Stimulated activated effector memory CD8-positive, alpha-beta T cell treated with anti-CD3 and anti-CD28 coated beads, Interleukin-12 subunit alpha, Interleukin-12 subunit beta, amount 100 ng/mL, for 72 hours (primary cell): ENCODE results near the gene SPDYE4.

Source experiments
- ATAC-seq: fragments of 150-1000 bp; cut with Tn5 transposase; 2 replicates; pipeline ENCODE4 v1.10.0; 2021
- DNase-seq, 2 donors: peaks; one replicate each; pipeline ENCODE4 v3.0.0; 2021 to 2022; ENCODE audit warnings: low spot score in 2 of 2
- H3K27ac Mint-ChIP-seq: one replicate; pipeline ENCODE4 v1.8.0; 2022; ENCODE audit warnings: mild to moderate bottlenecking, mixed read lengths
- H3K36me3 Mint-ChIP-seq: one replicate; pipeline ENCODE4 v1.8.0; 2022; ENCODE audit warnings: mild to moderate bottlenecking, mixed read lengths
- H3K4me1 Mint-ChIP-seq: one replicate; pipeline ENCODE4 v1.8.0; 2022; ENCODE audit warnings: mixed read lengths
- H3K4me3 Mint-ChIP-seq: one replicate; pipeline ENCODE4 v1.8.0; 2022; ENCODE audit warnings: mild to moderate bottlenecking, mixed read lengths
- H3K9me3 Mint-ChIP-seq: one replicate; pipeline ENCODE4 v1.8.0; 2022; ENCODE audit warnings: mixed read lengths

Gene SPDYE4

GRCh38 chr17:8735336-8735939 lies 22.9 kb downstream of the SPDYE4 start:
- ATAC-seq, result no peak
- H3K36me3 Mint-ChIP-seq, result no peaks in the 10 kb centered on the region
- H3K27ac Mint-ChIP-seq, result peak overlapping the region; percentile 48
- peaks cover 16% of the 10 kb centered on the region for H3K4me1 Mint-ChIP-seq
- no peak overlapping the region for H3K4me3 Mint-ChIP-seq
- H3K9me3 Mint-ChIP-seq, result no peaks in the 10 kb centered on the region
- no peak for DNase-seq

- ATAC-seq, result no peak
- no peaks in the 10 kb centered on the region for H3K9me3 Mint-ChIP-seq
- no peak overlapping the region for H3K4me3 Mint-ChIP-seq
- peaks cover 10% of the 10 kb centered on the region for H3K4me1 Mint-ChIP-seq
- no peaks in the 10 kb centered on the region for H3K36me3 Mint-ChIP-seq
- H3K27ac Mint-ChIP-seq, result no peak overlapping the region
- DNase-seq, result no peak
These were observed 23.5 kb downstream of the SPDYE4 start for GRCh38 chr17:8734876-8735275.

GRCh38 chr17:8732406-8733085 lies 25.8 kb downstream of the SPDYE4 start:
- DNase-seq (no peak), ATAC-seq (no peak)
- Mint-ChIP-seq H3K4me1 (no peaks in the 10 kb centered on the region), H3K27ac (no peak overlapping the region), H3K9me3 (no peaks in the 10 kb centered on the region), H3K4me3 (no peak overlapping the region), H3K36me3 (no peaks in the 10 kb centered on the region)

- H3K27ac Mint-ChIP-seq, result no peak overlapping the region
- H3K4me1 Mint-ChIP-seq, result no peaks in the 10 kb centered on the region
- H3K9me3 Mint-ChIP-seq, result no peaks in the 10 kb centered on the region
- no peak for DNase-seq
- no peaks in the 10 kb centered on the region for H3K36me3 Mint-ChIP-seq
- ATAC-seq, result no peak
- H3K4me3 Mint-ChIP-seq, result no peak overlapping the region
These were observed 28.5 kb downstream of the SPDYE4 start for GRCh38 chr17:8729860-8730259.

- no peak for ATAC-seq
- no peaks in the 10 kb centered on the region for H3K36me3 Mint-ChIP-seq
- no peak for DNase-seq
- H3K4me3 Mint-ChIP-seq, result no peak overlapping the region
- H3K27ac Mint-ChIP-seq, result no peak overlapping the region
- H3K9me3 Mint-ChIP-seq, result no peaks in the 10 kb centered on the region
- H3K4me1 Mint-ChIP-seq, result no peaks in the 10 kb centered on the region
These were observed 28.9 kb downstream of the SPDYE4 start for GRCh38 chr17:8729421-8729820.

GRCh38 chr17:8728971-8729370 lies 29.4 kb downstream of the SPDYE4 start:
- ATAC-seq (no peak), DNase-seq (no peak)
- Mint-ChIP-seq H3K9me3 (no peaks in the 10 kb centered on the region), H3K4me1 (no peaks in the 10 kb centered on the region), H3K27ac (no peak overlapping the region), H3K4me3 (no peak overlapping the region), H3K36me3 (no peaks in the 10 kb centered on the region)

- DNase-seq, result no peak
- no peak for ATAC-seq
- Mint-ChIP-seq H3K27ac (no peak overlapping the region), H3K4me3 (no peak overlapping the region), H3K9me3 (no peaks in the 10 kb centered on the region), H3K4me1 (no peaks in the 10 kb centered on the region), H3K36me3 (no peaks in the 10 kb centered on the region)
These were observed 30.0 kb downstream of the SPDYE4 start for GRCh38 chr17:8728251-8728938.

GRCh38 chr17:8726941-8727555 lies 31.3 kb downstream of the SPDYE4 start:
- H3K4me3 Mint-ChIP-seq, result no peak overlapping the region
- H3K9me3 Mint-ChIP-seq, result no peaks in the 10 kb centered on the region
- no peak overlapping the region for H3K27ac Mint-ChIP-seq
- no peaks in the 10 kb centered on the region for H3K36me3 Mint-ChIP-seq
- DNase-seq (no peak), ATAC-seq (no peak)
- H3K4me1 Mint-ChIP-seq, result no peaks in the 10 kb centered on the region

GRCh38 chr17:8725881-8726876 lies 32.2 kb downstream of the SPDYE4 start:
- H3K4me1 Mint-ChIP-seq, result no peaks in the 10 kb centered on the region
- DNase-seq (no peak), ATAC-seq (no peak)
- no peaks in the 10 kb centered on the region for H3K9me3 Mint-ChIP-seq
- H3K27ac Mint-ChIP-seq, result no peak overlapping the region
- no peaks in the 10 kb centered on the region for H3K36me3 Mint-ChIP-seq
- H3K4me3 Mint-ChIP-seq, result no peak overlapping the region

- Mint-ChIP-seq H3K27ac (no peak overlapping the region), H3K36me3 (no peaks in the 10 kb centered on the region)
- no peak for DNase-seq
These were observed 33.9 kb downstream of the SPDYE4 start for GRCh38 chr17:8724451-8724850.

GRCh38 chr17:8720596-8720995 lies 37.8 kb downstream of the SPDYE4 start:
- DNase-seq, result no peak
- ATAC-seq, result no peak
- no peaks in the 10 kb centered on the region for H3K36me3 Mint-ChIP-seq
- H3K4me3 Mint-ChIP-seq, result no peak overlapping the region
- no peak overlapping the region for H3K27ac Mint-ChIP-seq
- no peaks in the 10 kb centered on the region for H3K9me3 Mint-ChIP-seq
- H3K4me1 Mint-ChIP-seq, result no peaks in the 10 kb centered on the region

More at GRCh38 chr17:8724451-8724850, 33.9 kb downstream of the SPDYE4 start:
- ATAC-seq, result no peak
- H3K9me3 Mint-ChIP-seq, result no peaks in the 10 kb centered on the region
- no peaks in the 10 kb centered on the region for H3K4me1 Mint-ChIP-seq
- H3K4me3 Mint-ChIP-seq, result no peak overlapping the region

- no peaks in the 10 kb centered on the region for H3K36me3 Mint-ChIP-seq
- ATAC-seq (no peak), DNase-seq (no peak)
- no peak overlapping the region for H3K27ac Mint-ChIP-seq
- H3K4me3 Mint-ChIP-seq, result no peak overlapping the region
- H3K9me3 Mint-ChIP-seq, result no peaks in the 10 kb centered on the region
- H3K4me1 Mint-ChIP-seq, result no peaks in the 10 kb centered on the region
These were observed 38.8 kb downstream of the SPDYE4 start for GRCh38 chr17:8719291-8720246.

- H3K27ac Mint-ChIP-seq, result no peak overlapping the region
- ATAC-seq (no peak), DNase-seq (no peak)
- no peak overlapping the region for H3K4me3 Mint-ChIP-seq
- no peaks in the 10 kb centered on the region for H3K9me3 Mint-ChIP-seq
- H3K4me1 Mint-ChIP-seq, result no peaks in the 10 kb centered on the region
- H3K36me3 Mint-ChIP-seq, result no peaks in the 10 kb centered on the region
These were observed 40.3 kb downstream of the SPDYE4 start for GRCh38 chr17:8718001-8718563.

- DNase-seq, result no peak
- ATAC-seq, result no peak
- Mint-ChIP-seq H3K4me3 (no peak overlapping the region), H3K4me1 (no peaks in the 10 kb centered on the region), H3K27ac (no peak overlapping the region), H3K9me3 (no peaks in the 10 kb centered on the region), H3K36me3 (no peaks in the 10 kb centered on the region)
These were observed 44.5 kb downstream of the SPDYE4 start for GRCh38 chr17:8713878-8714277.
